ENCODE measurements around the gene PZP.

DNA sequence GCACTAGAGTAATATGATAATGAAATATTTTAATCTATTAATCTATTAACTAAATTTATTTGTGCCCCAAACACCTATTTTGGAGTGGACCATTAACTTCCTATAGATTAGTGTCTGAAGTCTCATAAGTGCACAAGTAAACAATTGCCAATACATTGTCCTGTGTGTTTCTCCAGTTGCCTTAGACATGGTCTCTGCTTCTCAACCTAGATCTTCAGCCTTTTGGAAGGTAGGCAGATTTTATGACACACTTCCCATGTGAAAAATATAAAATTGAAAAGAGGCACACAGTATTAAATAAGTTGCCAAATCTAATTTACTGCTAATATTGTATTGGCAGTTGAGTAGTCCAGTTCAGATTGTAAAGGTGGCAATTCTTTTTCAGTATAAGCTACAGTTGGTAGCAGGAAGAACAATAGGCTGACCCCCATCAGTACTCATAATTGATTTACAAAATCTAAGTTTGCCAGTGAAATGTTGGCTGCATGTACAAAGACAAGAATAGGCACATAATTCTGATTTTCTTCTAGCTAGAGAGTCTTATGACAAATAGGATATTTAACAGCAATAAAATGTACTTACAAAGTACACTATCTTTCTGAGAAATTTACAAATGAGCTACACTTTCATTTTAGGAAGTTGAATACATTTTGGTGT is 103.3 kb downstream of the PZP start:
- TF ChIP-seq, protein P1, sequence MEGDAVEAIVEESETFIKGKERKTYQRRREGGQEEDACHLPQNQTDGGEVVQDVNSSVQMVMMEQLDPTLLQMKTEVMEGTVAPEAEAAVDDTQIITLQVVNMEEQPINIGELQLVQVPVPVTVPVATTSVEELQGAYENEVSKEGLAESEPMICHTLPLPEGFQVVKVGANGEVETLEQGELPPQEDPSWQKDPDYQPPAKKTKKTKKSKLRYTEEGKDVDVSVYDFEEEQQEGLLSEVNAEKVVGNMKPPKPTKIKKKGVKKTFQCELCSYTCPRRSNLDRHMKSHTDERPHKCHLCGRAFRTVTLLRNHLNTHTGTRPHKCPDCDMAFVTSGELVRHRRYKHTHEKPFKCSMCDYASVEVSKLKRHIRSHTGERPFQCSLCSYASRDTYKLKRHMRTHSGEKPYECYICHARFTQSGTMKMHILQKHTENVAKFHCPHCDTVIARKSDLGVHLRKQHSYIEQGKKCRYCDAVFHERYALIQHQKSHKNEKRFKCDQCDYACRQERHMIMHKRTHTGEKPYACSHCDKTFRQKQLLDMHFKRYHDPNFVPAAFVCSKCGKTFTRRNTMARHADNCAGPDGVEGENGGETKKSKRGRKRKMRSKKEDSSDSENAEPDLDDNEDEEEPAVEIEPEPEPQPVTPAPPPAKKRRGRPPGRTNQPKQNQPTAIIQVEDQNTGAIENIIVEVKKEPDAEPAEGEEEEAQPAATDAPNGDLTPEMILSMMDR (IDR thresholded peaks at IDR 0.05; ENCODE audit: insufficient read depth, low read depth, low read length): no peak
- no peak for TF ChIP-seq EZH2 (IDR thresholded peaks at IDR 0.05; ENCODE audit: insufficient read depth, low read length)

Data from astrocyte (in vitro differentiated cells and primary cell).